Liver (tissue), 9 donors: ENCODE data around the gene WDFY1. TPM values are rescaled to one million over a fixed set of nuclear protein-coding genes. Genes with fewer than 3 reads are reported as not detected.

Experiments
- DNase-seq: peaks from one replicate; pipeline ENCODE4 v3.0.0-alpha.2; 2017; ENCODE audit warnings: low spot score
- H3K27ac ChIP-seq, 2 donors: one replicate each; pipeline ENCODE4 v1.7.0; 2013; ENCODE audit warnings: inconsistent platforms in 2 of 2, low read length in 2 of 2, control low read depth in 1 of 2, low read depth in 1 of 2, mild to moderate bottlenecking in 1 of 2
- H3K27me3 ChIP-seq, 4 donors: one replicate each; pipeline versions ENCODE4 v1.6.1 to v1.7.0; 2013; ENCODE audit warnings: low read length in 3 of 4, inconsistent platforms in 1 of 4, mild to moderate bottlenecking in 1 of 4, moderate library complexity in 1 of 4; ENCODE audit not compliant: control insufficient read depth in 4 of 4, insufficient read depth in 4 of 4
- H3K36me3 ChIP-seq, 4 donors: one replicate each; pipeline versions ENCODE4 v1.6.1 to v1.7.0; 2013; ENCODE audit warnings: low read length in 3 of 4, mild to moderate bottlenecking in 3 of 4, low read depth in 1 of 4, moderate library complexity in 1 of 4; ENCODE audit not compliant: control insufficient read depth in 4 of 4, insufficient read depth in 3 of 4
- H3K4me1 ChIP-seq, 4 donors: one replicate each; pipeline versions ENCODE4 v1.6.1 to v1.7.0; 2013; ENCODE audit warnings: low read length in 3 of 4, mild to moderate bottlenecking in 3 of 4, moderate library complexity in 1 of 4; ENCODE audit not compliant: control insufficient read depth in 4 of 4, insufficient read depth in 4 of 4
- H3K4me3 ChIP-seq, 3 donors: one replicate each; pipeline versions ENCODE4 v1.6.1 to v1.7.0; 2013; ENCODE audit warnings: low read length in 3 of 3, control low read depth in 1 of 3, low read depth in 1 of 3, mild to moderate bottlenecking in 1 of 3
- H3K9ac ChIP-seq, 2 donors: one replicate each; pipeline ENCODE4 v1.7.0; 2013; ENCODE audit warnings: low read length in 2 of 2, mild to moderate bottlenecking in 2 of 2, moderate library complexity in 2 of 2, control low read depth in 1 of 2, low read depth in 1 of 2
- H3K9me3 ChIP-seq, 4 donors: one replicate each; pipeline versions ENCODE4 v1.6.1 to v1.7.0; 2013; ENCODE audit warnings: low read length in 3 of 4; ENCODE audit not compliant: control insufficient read depth in 4 of 4
- ATF3 ChIP-seq: IDR thresholded peaks from 2 replicates; pipeline ENCODE4 v1.6.1; 2016; ENCODE audit warnings: antibody characterized with exemption
- CTCF ChIP-seq: fragments of 150-350 bp; IDR thresholded peaks from 2 replicates; pipeline ENCODE4 v1.5.1; 2017; ENCODE audit warnings: improper control_type of control experiment, low read depth, low read length; ENCODE audit not compliant: missing input control
- EGR1 ChIP-seq, 2 donors: IDR thresholded peaks; 2 replicates each; pipeline ENCODE4 v1.6.1; 2016 to 2018; ENCODE audit warnings: antibody characterized with exemption in 2 of 2, low read depth in 2 of 2
- FOXA1 ChIP-seq: IDR thresholded peaks from 2 replicates; pipeline ENCODE4 v1.6.1; 2016; ENCODE audit warnings: antibody characterized with exemption
- FOXA2 ChIP-seq: IDR thresholded peaks from 2 replicates; pipeline ENCODE4 v1.6.1; 2016; ENCODE audit warnings: antibody characterized with exemption
- GABPA ChIP-seq, 2 donors: IDR thresholded peaks in 1 of 2; conservative IDR thresholded peaks in 1 of 2; 2 replicates each; pipeline ENCODE4 v1.6.1; 2016; ENCODE audit warnings: antibody characterized with exemption in 2 of 2, mild to moderate bottlenecking in 1 of 2, moderate library complexity in 1 of 2
- HNF4A ChIP-seq, 2 donors: conservative IDR thresholded peaks; 2 replicates each; pipeline ENCODE4 v1.6.1; 2016; ENCODE audit warnings: antibody characterized with exemption in 2 of 2, mild to moderate bottlenecking in 2 of 2
- HNF4G ChIP-seq: IDR thresholded peaks from 2 replicates; pipeline ENCODE4 v1.6.1; 2016; ENCODE audit warnings: antibody characterized with exemption
- JUND ChIP-seq, 2 donors: IDR thresholded peaks; 2 replicates each; pipeline ENCODE4 v1.6.1; 2016; ENCODE audit warnings: antibody characterized with exemption in 2 of 2
- MAX ChIP-seq: IDR thresholded peaks from 2 replicates; pipeline ENCODE4 v1.6.1; 2016; ENCODE audit warnings: antibody characterized with exemption
- NR2F2 ChIP-seq: IDR thresholded peaks from 2 replicates; pipeline ENCODE4 v1.6.1; 2016; ENCODE audit warnings: antibody characterized with exemption
- RAD21 ChIP-seq, 2 donors: IDR thresholded peaks; 2 replicates each; pipeline ENCODE4 v1.6.1; 2016; ENCODE audit warnings: antibody characterized with exemption in 2 of 2, mild to moderate bottlenecking in 2 of 2
- REST ChIP-seq: IDR thresholded peaks from 2 replicates; pipeline ENCODE4 v1.6.1; 2016; ENCODE audit warnings: antibody characterized with exemption, mild to moderate bottlenecking
- RXRA ChIP-seq, 2 donors: IDR thresholded peaks; 2 replicates each; pipeline ENCODE4 v1.6.1; 2017 to 2018; ENCODE audit warnings: antibody characterized with exemption in 2 of 2, mild to moderate bottlenecking in 1 of 2
- SP1 ChIP-seq: IDR thresholded peaks from 2 replicates; pipeline ENCODE4 v1.6.1; 2018; ENCODE audit warnings: antibody characterized with exemption, mild to moderate bottlenecking
- TAF1 ChIP-seq: conservative IDR thresholded peaks from 2 replicates; pipeline ENCODE4 v1.6.1; 2016; ENCODE audit warnings: antibody characterized with exemption, mild to moderate bottlenecking
- YY1 ChIP-seq: IDR thresholded peaks from 2 replicates; pipeline ENCODE4 v1.6.1; 2016; ENCODE audit warnings: antibody characterized with exemption, mild to moderate bottlenecking
- WGBS: extraction: QIAGEN DNeasy Blood & Tissue Kit; methylation state at CpG from one replicate; pipeline ENCODE4 v1.1.7; 2013; 5-methylcytosine and 5-hydroxymethylcytosine counted together
- polyA plus RNA-seq, 2 donors: library from polyadenylated mRNA; stranded (reverse) in 1 of 2; unstranded in 1 of 2; fragments of 200-250 nt in 1 of 2; fragments of >200 nt in 1 of 2; fragmentation: Nextera tagmentation in 1 of 2; extraction: Ambion mirVana in 1 of 2; gene quantifications; one replicate each; pipeline versions ENCODE4 v1.2.1 to v1.2.3, GENCODE V29; 2013 to 2015
- total RNA-seq, 2 donors: library from RNA; depleted of rRNA; stranded (reverse); fragments of >200 nt; gene quantifications; one replicate each; pipeline ENCODE4 v1.2.3, GENCODE V29; 2014
- donor health status: healthy.
- donor health status: healthy.
- donor health status: healthy.
- donor health status: healthy.
- donor health status: healthy.

The WDFY1 gene
- total and polyA plus RNA-seq, 4 donors: 12.0 to 34.2 (median 24.1) TPM

GRCh38 chr2:223853425-223853837 is 91.7 kb downstream of the WDFY1 start:
- Histone ChIP-seq H3K36me3 (peaks cover 0 to 2% (median 0%) of the 10 kb centered on the region in 4 donors), H3K4me1 (no peaks in the 10 kb centered on the region), H3K9me3 (no peaks in the 10 kb centered on the region), H3K4me3 (no peak overlapping the region), H3K9ac (no peak overlapping the region), H3K27me3 (no peaks in the 10 kb centered on the region), H3K27ac (no peak overlapping the region)
- TF ChIP-seq FOXA1 (no peak), ATF3 (no peak), RAD21 (IDR thresholded peaks at IDR 0.05) (no peak), REST (no peak), SP1 (no peak), HNF4A (conservative IDR thresholded peaks at IDR 0.05) (no peak), FOXA2 (no peak), CTCF (no peak), RXRA (IDR thresholded peaks at IDR 0.05) (no peak), HNF4G (no peak), TAF1 (no peak), GABPA (IDR thresholded peaks at IDR 0.05 in 1 of 2, conservative IDR thresholded peaks at IDR 0.05 in 1 of 2) (no peak), YY1 (no peak), MAX (no peak), EGR1 (IDR thresholded peaks at IDR 0.05; ENCODE audit: low read depth in 2 of 2) (no peak), NR2F2 (no peak), JUND (IDR thresholded peaks at IDR 0.05) (no peak)
- WGBS: 88% methylated on average over 3 of the region's 3 CpGs
- DNase-seq: no peak

GRCh38 chr2:223852281-223852795 is 92.8 kb downstream of the WDFY1 start:
- H3K4me3 ChIP-seq: no peak overlapping the region
- TF ChIP-seq TAF1: no peak
- TF ChIP-seq NR2F2: no peak
- H3K27me3 ChIP-seq: no peaks in the 10 kb centered on the region
- H3K36me3 ChIP-seq: peaks cover 0 to 2% (median 0%) of the 10 kb centered on the region in 4 donors
- no peak for DNase-seq
- H3K27ac ChIP-seq: no peak overlapping the region
- no peak overlapping the region for H3K9ac ChIP-seq
- 90% methylated on average over 3 of the region's 3 CpGs for WGBS
- no peaks in the 10 kb centered on the region for H3K9me3 ChIP-seq
- H3K4me1 ChIP-seq: no peaks in the 10 kb centered on the region
